ENCODE measurements around the gene PTPRD.

PTPRD gene

GRCh38 chr9:10226996-10227395 lies 385.8 kb downstream of the PTPRD start:
- in situ Hi-C loops (cut with MboI; ENCODE audit: low pct_unique_long_range_greater_than_20kb, low sequenced_read_pairs, unreplicated experiment) = no loop called here
- no peak for DNase-seq (ENCODE audit: low spot score)
- no peak for TF ChIP-seq CTCF (IDR thresholded peaks at IDR 0.05; ENCODE audit: extremely low read depth, insufficient read depth, missing control alignments)

GRCh38 chr9:10212702-10213101 lies 400.1 kb downstream of the PTPRD start:
- TF ChIP-seq CTCF (IDR thresholded peaks at IDR 0.05; ENCODE audit: extremely low read depth, insufficient read depth, missing control alignments) = no peak
- in situ Hi-C loops (cut with MboI; ENCODE audit: low pct_unique_long_range_greater_than_20kb, low sequenced_read_pairs, unreplicated experiment) = no loop called here
- no peak for DNase-seq (ENCODE audit: low spot score)

GRCh38 chr9:10208691-10209069 lies 404.1 kb downstream of the PTPRD start:
- no peak for TF ChIP-seq CTCF (IDR thresholded peaks at IDR 0.05; ENCODE audit: extremely low read depth, insufficient read depth, missing control alignments)
- DNase-seq (ENCODE audit: low spot score) = no peak
- in situ Hi-C loops (cut with MboI; ENCODE audit: low pct_unique_long_range_greater_than_20kb, low sequenced_read_pairs, unreplicated experiment) = no loop called here

GRCh38 chr9:10204276-10204675 lies 408.5 kb downstream of the PTPRD start:
- DNase-seq (ENCODE audit: low spot score) = no peak
- in situ Hi-C loops (cut with MboI; ENCODE audit: low pct_unique_long_range_greater_than_20kb, low sequenced_read_pairs, unreplicated experiment) = no loop called here
- TF ChIP-seq CTCF (IDR thresholded peaks at IDR 0.05; ENCODE audit: extremely low read depth, insufficient read depth, missing control alignments) = no peak

- in situ Hi-C loops (cut with MboI; ENCODE audit: low pct_unique_long_range_greater_than_20kb, low sequenced_read_pairs, unreplicated experiment) = no loop called here
Measured at GRCh38 chr9:10173561-10173960, 439.2 kb downstream of the PTPRD start.

GRCh38 chr9:10172476-10172875 lies 440.3 kb downstream of the PTPRD start:
- in situ Hi-C loops (cut with MboI; ENCODE audit: low pct_unique_long_range_greater_than_20kb, low sequenced_read_pairs, unreplicated experiment) = no loop called here
- TF ChIP-seq CTCF (IDR thresholded peaks at IDR 0.05; ENCODE audit: extremely low read depth, insufficient read depth, missing control alignments) = no peak
- DNase-seq (ENCODE audit: low spot score) = no peak

More at GRCh38 chr9:10173561-10173960, 439.2 kb downstream of the PTPRD start:
- TF ChIP-seq CTCF (IDR thresholded peaks at IDR 0.05; ENCODE audit: extremely low read depth, insufficient read depth, missing control alignments) = no peak
- DNase-seq (ENCODE audit: low spot score) = no peak

- in situ Hi-C loops (cut with MboI; ENCODE audit: low pct_unique_long_range_greater_than_20kb, low sequenced_read_pairs, unreplicated experiment) = no loop called here
- DNase-seq (ENCODE audit: low spot score) = no peak
- TF ChIP-seq CTCF (IDR thresholded peaks at IDR 0.05; ENCODE audit: extremely low read depth, insufficient read depth, missing control alignments) = no peak
Measured at GRCh38 chr9:10168241-10168640, 444.6 kb downstream of the PTPRD start.

Data from GM13977 (cell line).